GM19467 (cell line): ENCODE results near the gene VEZT.
"Not testable (repeated sequence)": the region's sequence is repeated elsewhere in the genome, so short reads cannot be mapped to it uniquely, and the experiment has no call there.

ENCODE experiments used
- ATAC-seq: cut with Tn5 transposase; IDR thresholded peaks from one replicate; pipeline ENCODE4 v1.9.1; 2021; ENCODE audit warnings: mild to moderate bottlenecking, moderate library complexity; ENCODE audit not compliant: unreplicated experiment

VEZT gene

GRCh38 chr12:95217377-95218149 is at the start of gene VEZT, which contains the start of gene FGD6:
VEZT (plus strand) TSS chr12:95217807; CDS start chr12:95217851, 44 bp downstream.
FGD6 (minus strand) TSS chr12:95217467; CDS start chr12:95217240, 227 bp downstream.
- peak; percentile 94 for ATAC-seq

- no peak for ATAC-seq
Measured at GRCh38 chr12:95168746-95169145, 48.9 kb upstream of the VEZT start.

- no peak for ATAC-seq
Measured at GRCh38 chr12:95169368-95169767, 48.2 kb upstream of the VEZT start.

DNA sequence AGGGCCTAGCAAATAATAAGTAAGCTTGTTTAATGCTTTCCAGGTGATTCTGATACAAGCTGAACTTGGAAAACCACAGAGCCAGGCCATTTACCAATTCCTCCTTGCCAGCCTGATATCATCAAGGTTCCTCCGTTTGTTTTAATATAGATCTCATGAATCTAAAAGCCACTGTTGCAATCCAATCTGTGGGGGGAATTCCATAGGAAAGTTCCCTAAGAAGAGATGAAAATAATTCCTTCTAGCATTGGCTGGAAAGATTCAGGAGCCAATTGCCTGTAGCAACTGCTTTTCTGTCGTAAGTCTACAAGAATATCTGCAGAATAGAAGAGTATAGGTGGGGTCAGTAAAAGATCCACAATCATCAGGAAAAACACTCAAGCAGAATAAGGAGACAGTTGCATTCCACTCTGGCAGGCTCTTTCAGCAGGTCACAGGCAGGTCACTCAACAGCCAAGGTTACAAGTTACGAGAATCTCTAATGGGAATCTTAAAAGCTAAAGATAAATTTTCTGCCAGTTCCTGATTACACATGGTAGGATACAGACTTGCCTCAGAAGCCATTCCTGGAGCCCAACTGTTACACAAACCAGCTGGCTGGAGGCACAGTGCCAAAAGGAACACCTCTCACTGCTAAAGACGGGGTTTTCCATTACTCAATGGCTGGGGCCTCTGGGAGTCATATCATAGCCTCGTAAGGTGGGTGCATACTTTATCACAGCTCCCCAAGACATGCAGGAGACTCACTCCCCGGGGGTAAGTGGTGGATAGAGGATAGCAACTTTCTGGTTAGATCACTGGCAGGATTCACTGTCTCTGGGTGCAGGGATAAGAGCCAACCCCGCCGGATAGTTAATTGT is 44.0 kb upstream of the VEZT start:
- ATAC-seq = no peak

- no peak for ATAC-seq
Measured at GRCh38 chr12:95177201-95177768, 40.3 kb upstream of the VEZT start.

GRCh38 chr12:95178136-95178535 is 39.5 kb upstream of the VEZT start:
- ATAC-seq = no peak

GRCh38 chr12:95179011-95179410 is 38.6 kb upstream of the VEZT start:
- ATAC-seq = no peak

- no peak for ATAC-seq
Measured at GRCh38 chr12:95181103-95181502, 36.5 kb upstream of the VEZT start.

- ATAC-seq = no peak
Measured at GRCh38 chr12:95182868-95183415, 34.7 kb upstream of the VEZT start.

DNA sequence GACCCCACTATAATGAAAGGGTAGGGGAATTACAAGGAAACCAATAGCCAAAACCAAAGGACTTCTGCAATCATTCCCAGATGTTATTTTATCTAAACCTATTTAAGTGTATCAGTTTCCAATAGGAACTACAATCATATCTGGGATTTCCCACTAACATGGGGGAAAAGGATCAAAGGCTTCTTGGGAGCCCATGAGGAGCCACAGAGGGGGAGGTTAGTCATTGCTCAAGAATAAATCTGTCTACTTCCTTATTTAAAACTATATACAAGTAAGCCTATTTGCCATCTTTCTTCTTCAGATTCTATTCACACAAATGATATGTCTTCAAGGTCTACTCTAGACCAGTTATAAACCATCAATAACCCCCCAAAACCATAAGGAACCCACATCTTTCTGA is 33.5 kb upstream of the VEZT start:
- ATAC-seq = no peak

DNA sequence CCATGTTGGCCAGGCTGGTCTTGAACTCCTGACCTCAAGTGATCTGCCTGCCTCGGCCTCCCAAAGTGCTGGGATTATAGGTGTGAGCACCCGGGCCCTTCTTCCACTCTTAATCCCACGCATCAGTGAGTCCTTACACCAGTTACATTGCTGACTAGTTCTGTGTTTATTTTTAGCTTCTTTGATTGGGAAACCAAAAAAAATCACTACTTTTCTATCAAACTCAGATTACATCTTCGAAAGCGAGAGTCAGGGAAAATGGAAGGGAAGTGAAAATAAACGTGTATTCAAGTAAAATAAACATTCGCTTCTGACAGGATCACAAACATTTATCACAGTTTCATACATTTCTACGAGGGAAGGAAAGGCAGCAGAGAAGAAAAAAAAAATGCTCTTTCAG is 32.5 kb upstream of the VEZT start:
- no peak for ATAC-seq

GRCh38 chr12:95185854-95186253 is 31.8 kb upstream of the VEZT start:
- ATAC-seq = no peak

DNA sequence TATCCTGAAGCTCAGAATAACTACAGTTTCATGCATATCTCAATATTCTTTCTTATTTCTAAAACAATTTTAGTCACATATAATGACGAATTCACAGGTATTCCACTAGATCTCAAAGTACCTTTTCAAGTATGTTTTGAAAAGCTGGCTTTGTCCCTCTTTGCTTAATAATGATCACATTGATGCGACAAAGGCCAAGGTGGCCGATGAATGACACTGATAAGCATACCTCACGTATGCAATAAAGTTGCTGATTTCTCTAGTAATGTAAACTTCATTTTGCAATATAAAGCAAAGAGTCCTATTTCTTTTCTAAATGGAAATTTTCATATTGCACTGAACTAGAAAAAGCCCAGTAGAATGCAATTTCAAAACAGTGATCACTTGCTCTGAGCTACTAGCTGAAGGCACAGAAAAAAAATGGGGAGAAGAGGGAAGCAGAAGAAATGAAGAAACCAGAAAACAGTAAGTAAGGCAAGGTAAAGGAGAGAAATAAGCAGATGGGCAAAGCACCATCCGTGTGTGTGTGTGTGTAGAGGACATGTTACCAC is 29.7 kb upstream of the VEZT start:
- no peak for ATAC-seq

- no peak for ATAC-seq
Measured at GRCh38 chr12:95191060-95191696, 26.4 kb upstream of the VEZT start.

DNA sequence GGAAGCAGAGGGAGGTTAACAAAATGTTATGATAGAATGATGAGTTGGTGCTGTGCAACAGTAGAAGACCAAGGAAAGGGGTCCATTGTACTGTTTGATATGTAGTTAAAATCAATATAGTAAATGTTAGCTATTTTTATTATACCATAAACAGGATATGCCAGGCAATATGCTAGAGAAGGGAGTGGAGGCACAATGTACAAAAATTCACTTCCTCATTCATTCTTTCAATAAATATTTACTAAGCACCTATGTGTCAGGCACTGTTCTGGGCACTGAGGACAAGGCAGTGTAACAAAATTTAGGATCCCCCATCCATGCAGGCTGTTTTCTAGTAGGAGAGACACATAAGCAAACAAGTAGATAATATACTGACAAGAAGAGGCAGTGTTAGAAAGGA is 25.3 kb upstream of the VEZT start:
- no peak for ATAC-seq

DNA sequence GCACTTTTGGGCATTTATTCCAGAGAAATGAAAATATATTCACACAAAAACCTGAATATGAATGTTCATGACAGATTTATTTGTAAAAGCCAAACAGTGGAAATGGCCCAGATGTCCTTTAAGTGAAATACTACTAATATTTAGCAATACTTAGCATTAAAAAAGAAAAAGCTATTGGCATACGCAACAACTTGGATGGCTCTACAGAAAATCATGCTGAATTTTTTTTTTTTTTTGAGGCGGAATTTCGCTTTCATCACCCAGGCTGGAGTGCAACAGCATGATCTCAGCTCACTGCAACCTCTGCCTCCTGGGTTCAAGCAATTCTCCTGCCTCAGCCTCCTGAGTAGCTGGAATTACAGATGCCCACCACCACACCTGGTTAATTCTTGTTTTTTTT is 24.5 kb upstream of the VEZT start:
- no peak for ATAC-seq

GRCh38 chr12:95195122-95195521 is 22.5 kb upstream of the VEZT start:
- ATAC-seq = no peak

- not testable (repeated sequence) for ATAC-seq
Measured at GRCh38 chr12:95196875-95197569, 20.6 kb upstream of the VEZT start.

GRCh38 chr12:95197636-95198035 is 20.0 kb upstream of the VEZT start:
- ATAC-seq = no peak

GRCh38 chr12:95198914-95199313 is 18.7 kb upstream of the VEZT start:
- ATAC-seq = peak; percentile 47
